ENCODE measurements around the gene LYRM7.

LYRM7 gene

GRCh38 chr5:131147258-131147657, 23.5 kb upstream of the LYRM7 start:
- no peak for DNase-seq (ENCODE audit: extremely low spot score)
- TF ChIP-seq PKNOX1 (IDR thresholded peaks at IDR 0.05) (no peak), CTBP1 (IDR thresholded peaks at IDR 0.05; ENCODE audit: borderline replicate concordance) (no peak), HDGF (IDR thresholded peaks at IDR 0.05; ENCODE audit: borderline replicate concordance) (no peak), NFRKB (IDR thresholded peaks at IDR 0.05) (no peak), ELF4 (IDR thresholded peaks at IDR 0.05) (no peak), FOXA1 (IDR thresholded peaks at IDR 0.05) (no peak), L3MBTL2 (conservative IDR thresholded peaks at IDR 0.05) (no peak), LEF1 (IDR thresholded peaks at IDR 0.05; ENCODE audit: borderline replicate concordance) (no peak), FOXK2 (IDR thresholded peaks at IDR 0.05) (no peak), SUZ12 (IDR thresholded peaks at IDR 0.05) (no peak), ZNF384 (IDR thresholded peaks at IDR 0.05) (no peak), FOXM1 (IDR thresholded peaks at IDR 0.05; ENCODE audit: borderline replicate concordance) (no peak), ARNT (IDR thresholded peaks at IDR 0.05) (no peak), SP1 (IDR thresholded peaks at IDR 0.05) (no peak), TARDBP (IDR thresholded peaks at IDR 0.05) (no peak), BHLHE40 (IDR thresholded peaks at IDR 0.05; ENCODE audit: borderline replicate concordance) (no peak)
- ChIA-PET POLR2A (no interaction called here), CTCF (no interaction called here)

GRCh38 chr5:131148835-131149234, 21.9 kb upstream of the LYRM7 start:
- ChIA-PET POLR2A (no interaction called here), CTCF (interaction anchor here (0.7 kb wide), 1 partner anchor 341 kb away, joined by 3 read pairs; no protein-coding TSS in a partner anchor)
- no peak for DNase-seq (ENCODE audit: extremely low spot score)
- TF ChIP-seq NFRKB (IDR thresholded peaks at IDR 0.05) = no peak
- TF ChIP-seq SUZ12 (IDR thresholded peaks at IDR 0.05) = no peak
- no peak for TF ChIP-seq ELF4 (IDR thresholded peaks at IDR 0.05)
- TF ChIP-seq PKNOX1 (IDR thresholded peaks at IDR 0.05) = no peak
- TF ChIP-seq L3MBTL2 (conservative IDR thresholded peaks at IDR 0.05) = no peak
- no peak for TF ChIP-seq TARDBP (IDR thresholded peaks at IDR 0.05)
- TF ChIP-seq FOXA1 (IDR thresholded peaks at IDR 0.05) = no peak
- no peak for TF ChIP-seq ZNF384 (IDR thresholded peaks at IDR 0.05)
- TF ChIP-seq LEF1 (IDR thresholded peaks at IDR 0.05; ENCODE audit: borderline replicate concordance) = no peak
- TF ChIP-seq ARNT (IDR thresholded peaks at IDR 0.05) = no peak
- no peak for TF ChIP-seq SP1 (IDR thresholded peaks at IDR 0.05)

GRCh38 chr5:131150408-131150807, 20.3 kb upstream of the LYRM7 start:
- ChIA-PET CTCF (no interaction called here), POLR2A (no interaction called here)
- DNase-seq (ENCODE audit: extremely low spot score) = no peak
- no peak for TF ChIP-seq ZNF384 (IDR thresholded peaks at IDR 0.05)
- TF ChIP-seq PKNOX1 (IDR thresholded peaks at IDR 0.05) = no peak
- TF ChIP-seq NFRKB (IDR thresholded peaks at IDR 0.05) = no peak
- no peak for TF ChIP-seq SP1 (IDR thresholded peaks at IDR 0.05)
- TF ChIP-seq SUZ12 (IDR thresholded peaks at IDR 0.05) = no peak
- no peak for TF ChIP-seq HDGF (IDR thresholded peaks at IDR 0.05; ENCODE audit: borderline replicate concordance)
- no peak for TF ChIP-seq FOXK2 (IDR thresholded peaks at IDR 0.05)
- TF ChIP-seq ARNT (IDR thresholded peaks at IDR 0.05) = no peak
- no peak for TF ChIP-seq FOXA1 (IDR thresholded peaks at IDR 0.05)
- TF ChIP-seq L3MBTL2 (conservative IDR thresholded peaks at IDR 0.05) = no peak
- no peak for TF ChIP-seq ELF4 (IDR thresholded peaks at IDR 0.05)
- no peak for TF ChIP-seq TARDBP (IDR thresholded peaks at IDR 0.05)
- TF ChIP-seq CTBP1 (IDR thresholded peaks at IDR 0.05; ENCODE audit: borderline replicate concordance) = no peak

GRCh38 chr5:131151216-131151615, 19.5 kb upstream of the LYRM7 start:
- DNase-seq (ENCODE audit: extremely low spot score) = no peak

GRCh38 chr5:131156385-131156784, 14.4 kb upstream of the LYRM7 start:
- CTCF ChIA-PET = no interaction called here
- no peak for TF ChIP-seq FOXA1 (IDR thresholded peaks at IDR 0.05)
- no peak for TF ChIP-seq ZNF384 (IDR thresholded peaks at IDR 0.05)
- no peak for TF ChIP-seq L3MBTL2 (conservative IDR thresholded peaks at IDR 0.05)
- TF ChIP-seq HDGF (IDR thresholded peaks at IDR 0.05; ENCODE audit: borderline replicate concordance) = no peak
- no peak for TF ChIP-seq FOXM1 (IDR thresholded peaks at IDR 0.05; ENCODE audit: borderline replicate concordance)
- no peak for TF ChIP-seq ARNT (IDR thresholded peaks at IDR 0.05)
- TF ChIP-seq LEF1 (IDR thresholded peaks at IDR 0.05; ENCODE audit: borderline replicate concordance) = no peak
- TF ChIP-seq SP1 (IDR thresholded peaks at IDR 0.05) = no peak
- TF ChIP-seq FOXK2 (IDR thresholded peaks at IDR 0.05) = no peak
- no peak for TF ChIP-seq SUZ12 (IDR thresholded peaks at IDR 0.05)
- TF ChIP-seq TARDBP (IDR thresholded peaks at IDR 0.05) = no peak
- TF ChIP-seq BHLHE40 (IDR thresholded peaks at IDR 0.05; ENCODE audit: borderline replicate concordance) = no peak
- no peak for TF ChIP-seq PKNOX1 (IDR thresholded peaks at IDR 0.05)
- no peak for TF ChIP-seq NFRKB (IDR thresholded peaks at IDR 0.05)
- TF ChIP-seq ELF4 (IDR thresholded peaks at IDR 0.05) = no peak
- no peak for TF ChIP-seq CTBP1 (IDR thresholded peaks at IDR 0.05; ENCODE audit: borderline replicate concordance)
- POLR2A ChIA-PET = interaction anchor here (1.1 kb wide), 1 partner anchor 9 kb away, joined by 3 read pairs; the partner anchor contains the start of gene HINT1
- DNase-seq (ENCODE audit: extremely low spot score) = no peak

More at GRCh38 chr5:131151216-131151615, 19.5 kb upstream of the LYRM7 start:
- ChIA-PET POLR2A (no interaction called here), CTCF (no interaction called here)
- no peak for TF ChIP-seq HDGF (IDR thresholded peaks at IDR 0.05; ENCODE audit: borderline replicate concordance)

GRCh38 chr5:131156957-131157356, 13.8 kb upstream of the LYRM7 start:
- POLR2A ChIA-PET = interaction anchor here (1.1 kb wide), 1 partner anchor 8 kb away, joined by 3 read pairs; the partner anchor contains the start of gene HINT1
- DNase-seq (ENCODE audit: extremely low spot score) = no peak
- TF ChIP-seq FOXK2 (IDR thresholded peaks at IDR 0.05) = no peak
- no peak for TF ChIP-seq ZNF384 (IDR thresholded peaks at IDR 0.05)
- TF ChIP-seq LEF1 (IDR thresholded peaks at IDR 0.05; ENCODE audit: borderline replicate concordance) = no peak
- TF ChIP-seq ARNT (IDR thresholded peaks at IDR 0.05) = no peak
- CTCF ChIA-PET = no interaction called here

Data from HEK293T (cell line).